K562 (cell line): ENCODE data around the gene IL24. TPM values are rescaled to one million over a fixed set of nuclear protein-coding genes. Genes with fewer than 3 reads are reported as not detected.

Experiments
- ATAC-seq: fragments of 200-7000 bp; cut with Tn5 transposase; 3 replicates; pipeline ENCODE4 v1.9.1; 2020; ENCODE audit warnings: moderate library complexity
- BruUV-seq: library from RNA; stranded (reverse); fragments of 400-500 nt; replicated peaks from 2 replicates; lab custom pipeline; 2021; lab: Mats Ljungman, UMichigan
- CTCF ChIA-PET: fragments of 300-600 bp; formaldehyde crosslinking; extraction: SDS; loops from one replicate; lab custom pipeline; 2021; ENCODE audit warnings: low intra/inter-chr PET ratio; lab: Yijun Ruan, JAX
- POLR2A ChIA-PET: fragments of 300-600, 350-650 bp; sonication (Branson Sonifier 250); formaldehyde crosslinking; extraction: SDS; loops from one replicate; lab custom pipeline; 2021; ENCODE audit warnings: antibody characterized with exemption, inconsistent platforms; lab: Yijun Ruan, JAX
- DNase-seq, 4 experiments: peaks; one replicate each; pipeline versions ENCODE4 v3.0.0 to v3.0.0-alpha.2; 2011 to 2018; ENCODE audit warnings: low spot score in 3 of 4, mixed read lengths in 3 of 4; ENCODE audit errors: extremely low read depth in 1 of 4
- FAIRE-seq: peaks from 2 replicates; lab custom pipeline; 2011; peaks lifted over from hg19 to GRCh38; lab: Jason Lieb, UNC
- H2AFZ ChIP-seq: 2 replicates; pipeline ENCODE4 v1.6.0; 2011; ENCODE audit warnings: low read depth, low read length, control low read depth, inconsistent platforms
- H3K27ac ChIP-seq: fragments of 200-600 bp; 3 replicates; pipeline ENCODE4 v1.8.0; 2011; ENCODE audit warnings: low read depth, mild to moderate bottlenecking, control low read depth, inconsistent platforms, low read length, moderate library complexity, mixed read lengths; ENCODE audit errors: extremely low read depth
- H3K27me3 ChIP-seq, 2 experiments: fragments of 300-600 bp in 1 of 2; 2 replicates in 1 of 2; 3 replicates in 1 of 2; pipeline versions ENCODE4 v1.6.0 to v1.8.0; 2011; ENCODE audit warnings: inconsistent platforms in 2 of 2, low read length in 2 of 2, mild to moderate bottlenecking in 1 of 2, mixed read lengths in 1 of 2, moderate library complexity in 1 of 2; ENCODE audit not compliant: control insufficient read depth in 2 of 2, insufficient read depth in 2 of 2
- H3K36me3 ChIP-seq: fragments of 300-600 bp; 3 replicates; pipeline ENCODE4 v1.8.0; 2011; ENCODE audit warnings: mild to moderate bottlenecking, low read length, inconsistent platforms; ENCODE audit not compliant: control insufficient read depth, insufficient read depth
- H3K4me1 ChIP-seq, 2 experiments: fragments of 200-600 bp in 1 of 2; replicated peaks in 1 of 2; 2 replicates in 1 of 2; 3 replicates in 1 of 2; pipeline versions ENCODE4 v1.5.1 to v1.8.0; 2011; ENCODE audit warnings: inconsistent platforms in 2 of 2, low read length in 2 of 2, mild to moderate bottlenecking in 1 of 2, mixed read lengths in 1 of 2, moderate library complexity in 1 of 2; ENCODE audit not compliant: control insufficient read depth in 2 of 2, insufficient read depth in 2 of 2
- H3K4me2 ChIP-seq: 2 replicates; pipeline ENCODE4 v1.6.1; 2011; ENCODE audit warnings: low read length, control low read depth, inconsistent platforms, mixed read lengths; ENCODE audit not compliant: insufficient read depth
- H3K4me3 ChIP-seq: fragments of 200-600 bp; sonication (generic), shearing (Covaris generic); 2 replicates; pipeline ENCODE4 v1.5.1; 2016; ENCODE audit warnings: control low read depth, inconsistent platforms
- H3K79me2 ChIP-seq: fragments of 200-600 bp; 3 replicates; pipeline ENCODE4 v1.8.0; 2011; ENCODE audit warnings: low read length, inconsistent platforms; ENCODE audit not compliant: control insufficient read depth, insufficient read depth
- H3K9ac ChIP-seq, 2 experiments: 2 replicates each; pipeline versions ENCODE4 v1.6.0 to v1.6.1; 2011; ENCODE audit warnings: low read depth in 2 of 2, low read length in 2 of 2, control low read depth in 1 of 2, inconsistent platforms in 1 of 2, mild to moderate bottlenecking in 1 of 2, mixed read lengths in 1 of 2; ENCODE audit not compliant: insufficient read depth in 1 of 2
- H3K9me1 ChIP-seq: one replicate; pipeline ENCODE4 v1.6.0; 2011; ENCODE audit warnings: inconsistent platforms, mild to moderate bottlenecking, low read length, moderate library complexity; ENCODE audit not compliant: control insufficient read depth, insufficient read depth
- H3K9me3 ChIP-seq: replicated peaks from 2 replicates; pipeline ENCODE4 v1.5.1; 2011; ENCODE audit warnings: low read depth, low read length, inconsistent platforms; ENCODE audit not compliant: control insufficient read depth, insufficient read depth
- H4K20me1 ChIP-seq: replicated peaks from 2 replicates; pipeline ENCODE4 v1.6.1; 2011; ENCODE audit warnings: low read length, inconsistent platforms, mixed read lengths; ENCODE audit not compliant: control insufficient read depth, insufficient read depth
- BCLAF1 ChIP-seq, 2 experiments: fragments of 450-650 bp in 1 of 2; IDR thresholded peaks; 2 replicates each; pipeline ENCODE4 v1.6.1; 2011 to 2017; ENCODE audit warnings: low read depth in 2 of 2, antibody characterized with exemption in 1 of 2, borderline replicate concordance in 1 of 2, low read length in 1 of 2, mild to moderate bottlenecking in 1 of 2, mixed read lengths in 1 of 2; ENCODE audit not compliant: control insufficient read depth in 1 of 2
- DMBX1 ChIP-seq: fragments of 250-450 bp; sonication (Bioruptor Pico); IDR thresholded peaks from 2 replicates; pipeline ENCODE4 v1.8.0; 2022; ENCODE audit warnings: inconsistent platforms, mild to moderate bottlenecking, moderate library complexity, borderline replicate concordance
- ESRRA ChIP-seq: fragments of 450-650 bp; IDR thresholded peaks from 2 replicates; pipeline ENCODE4 v1.6.1; 2014; ENCODE audit warnings: low read depth, mild to moderate bottlenecking, moderate library complexity, borderline replicate concordance
- HDAC3 ChIP-seq: fragments of 450-650 bp; IDR thresholded peaks from 2 replicates; pipeline ENCODE4 v1.6.1; 2018; ENCODE audit warnings: borderline replicate concordance, mild to moderate bottlenecking, moderate library complexity; ENCODE audit not compliant: partially characterized antibody
- HNRNPLL ChIP-seq: fragments of 200-400 bp; formaldehyde crosslinking; IDR thresholded peaks from 2 replicates; pipeline ENCODE4 v1.6.1; 2017; ENCODE audit warnings: low read length, low read depth, mild to moderate bottlenecking; ENCODE audit not compliant: poor library complexity, severe bottlenecking
- NCOA2 ChIP-seq, 2 experiments: fragments of 450-650 bp; IDR thresholded peaks; 2 replicates each; pipeline ENCODE4 v1.6.1; 2018; ENCODE audit warnings: mild to moderate bottlenecking in 2 of 2, moderate library complexity in 1 of 2; ENCODE audit not compliant: partially characterized antibody in 2 of 2
- SMAD1 ChIP-seq: fragments of 150-350 bp; IDR thresholded peaks from 2 replicates; pipeline ENCODE4 v1.6.1; 2014; ENCODE audit warnings: low read length, low read depth; ENCODE audit not compliant: partially characterized antibody
- SMARCA5 ChIP-seq: fragments of 450-650 bp; IDR thresholded peaks from 2 replicates; pipeline ENCODE4 v1.6.1; 2016
- SNRNP70 ChIP-seq: fragments of 200-400 bp; formaldehyde crosslinking; optimal IDR thresholded peaks from 2 replicates; pipeline ENCODE3; 2017; ENCODE audit warnings: low read depth, low read length
- SOX6 ChIP-seq: fragments of 450-650 bp; IDR thresholded peaks from 2 replicates; pipeline ENCODE4 v1.6.1; 2014; ENCODE audit warnings: mild to moderate bottlenecking
- SRSF9 ChIP-seq: fragments of 200-400 bp; formaldehyde crosslinking; IDR thresholded peaks from 2 replicates; pipeline ENCODE4 v1.6.1; 2017; ENCODE audit warnings: low read depth, low read length, borderline replicate concordance
- STAT5A ChIP-seq: IDR thresholded peaks from 2 replicates; pipeline ENCODE4 v1.6.1; 2012; ENCODE audit warnings: low read length, inconsistent platforms, borderline replicate concordance
- ZNF24 ChIP-seq: fragments of 450-650 bp; IDR thresholded peaks from 2 replicates; pipeline ENCODE4 v1.6.1; 2016
- ZNF395 ChIP-seq: fragments of 200-800 bp; sonication (Bioruptor generic); IDR thresholded peaks from 2 replicates; pipeline ENCODE4 v1.6.1; 2017; ENCODE audit warnings: missing genetic modification characterization, missing compliant biosample characterization
- WGBS: fragments of 100-300 bp; shearing (Covaris generic); methylation state at CpG from one replicate; pipeline ENCODE4 v1.1.6; 2016; ENCODE audit warnings: low coverage, mixed read lengths; ENCODE audit not compliant: insufficient coverage; ENCODE audit errors: missing lambda C conversion rate; 5-methylcytosine and 5-hydroxymethylcytosine counted together
- in situ Hi-C: fragments of 300-500 bp; cut with MboI; formaldehyde crosslinking; loops from 4 replicates; pipeline ENCODE4 v1.15.0; 2018; ENCODE audit warnings: inconsistent platforms, mixed read lengths
- intact Hi-C: fragments of 100-400 bp; cut with micrococcal nuclease; formaldehyde crosslinking; loops from 2 replicates; pipeline ENCODE4 v1.14.2; 2022
- polyA plus RNA-seq, 8 experiments: library from polyadenylated mRNA; depleted of rRNA in 4 of 8; stranded (reverse) in 5 of 8; unstranded in 3 of 8; fragments of >200 nt; fragmentation: Nextera tagmentation in 2 of 8; fragmentation: Illumina TruSeq in 1 of 8; extraction: Ambion mirVana in 2 of 8; extraction: Trizol in 1 of 8; gene quantifications; 2 replicates each; pipeline versions ENCODE4 v1.2.1 to v1.2.3, GENCODE V29; 2011 to 2014; ENCODE audit warnings: inconsistent platforms in 1 of 8, missing spikeins in 1 of 8
- total RNA-seq, 7 experiments: library from RNA; depleted of rRNA in 6 of 7; stranded (reverse); fragments of >200 nt in 6 of 7; fragmentation: Illumina TruSeq in 2 of 7; extraction: Trizol in 2 of 7; gene quantifications; 2 replicates each; pipeline versions ENCODE4 v1.2.1 to v1.2.3, GENCODE V29; 2011 to 2021; ENCODE audit warnings: low replicate concordance in 1 of 7

The IL24 gene
- total and polyA plus RNA-seq, 9 of the 15 experiments (the other 6 are each of a cell fraction or from before 2014, with no cell fraction given), result 0.04 to 0.19 TPM; not detected in 7

- no peak for TF ChIP-seq DMBX1 (CRISPR knock-in tag)
- TF ChIP-seq SMAD1, result no peak
- TF ChIP-seq SMARCA5, result no peak
- no peak for TF ChIP-seq ESRRA
- TF ChIP-seq SOX6, result no peak
- TF ChIP-seq BCLAF1 (IDR thresholded peaks at IDR 0.05; ENCODE audit: borderline replicate concordance in 1 of 2, control insufficient read depth in 1 of 2, low read depth in 2 of 2, low read length in 1 of 2), result no peak
These were observed 50.0 kb downstream of the IL24 start (continued) for GRCh38 chr1:206947255-206947654.

GRCh38 chr1:206949208-206949607, 52.0 kb downstream of the IL24 start:
- in situ Hi-C loops, result no loop called here
- no peaks in the 10 kb centered on the region for H3K9me3 ChIP-seq
- no peak overlapping the region for H3K4me3 ChIP-seq
- no peak overlapping the region for H2AFZ ChIP-seq
- intact Hi-C loops, result no loop called here
- no TSS peak for BruUV-seq
- WGBS, result 26% methylated on average over 4 of the region's 4 CpGs
- no peaks in the 10 kb centered on the region for H3K9me1 ChIP-seq
- TF ChIP-seq ZNF24 (no peak), ZNF395 (no peak), HDAC3 (no peak), SRSF9 (no peak), NCOA2 (IDR thresholded peaks at IDR 0.05; ENCODE audit: partially characterized antibody in 2 of 2) (no peak), SNRNP70 (no peak), STAT5A (no peak), HNRNPLL (no peak)
- TF ChIP-seq, all 486 proteins: peak for 0
- Histone ChIP-seq H3K9ac (no peak overlapping the region), H3K27me3 (no peaks in the 10 kb centered on the region), H3K4me2 (no peak overlapping the region), H3K79me2 (no peaks in the 10 kb centered on the region), H3K36me3 (no peaks in the 10 kb centered on the region), H4K20me1 (no peaks in the 10 kb centered on the region), H3K27ac (no peak overlapping the region), H3K4me1 (peaks cover 7 to 13% of the 10 kb centered on the region in 2 experiments)
- FAIRE-seq, result no peak
- POLR2A ChIA-PET, result interaction anchor here (1.0 kb wide), 1 partner anchor 10 kb away, joined by 3 read pairs; no protein-coding TSS in a partner anchor
- DNase-seq, result no peak
- CTCF ChIA-PET, result no interaction called here
- no peak for ATAC-seq
